Activated naive CD4-positive, alpha-beta T cell treated with Interleukin-2 at 50 U/mL for 16 hours (primary cell): ENCODE results near the gene UVRAG.
"Not testable (repeated sequence)": the region's sequence is repeated elsewhere in the genome, so short reads cannot be mapped to it uniquely, and the experiment has no call there.

Experiments
- DNase-seq: peaks from one replicate; pipeline ENCODE4 v3.0.0-alpha.2; 2020

Gene UVRAG

GRCh38 chr11:76077575-76078150, 262.7 kb downstream of the UVRAG start:
- no peak for DNase-seq

GRCh38 chr11:76081084-76081483, 266.1 kb downstream of the UVRAG start:
- DNase-seq, result not testable (repeated sequence)

DNA sequence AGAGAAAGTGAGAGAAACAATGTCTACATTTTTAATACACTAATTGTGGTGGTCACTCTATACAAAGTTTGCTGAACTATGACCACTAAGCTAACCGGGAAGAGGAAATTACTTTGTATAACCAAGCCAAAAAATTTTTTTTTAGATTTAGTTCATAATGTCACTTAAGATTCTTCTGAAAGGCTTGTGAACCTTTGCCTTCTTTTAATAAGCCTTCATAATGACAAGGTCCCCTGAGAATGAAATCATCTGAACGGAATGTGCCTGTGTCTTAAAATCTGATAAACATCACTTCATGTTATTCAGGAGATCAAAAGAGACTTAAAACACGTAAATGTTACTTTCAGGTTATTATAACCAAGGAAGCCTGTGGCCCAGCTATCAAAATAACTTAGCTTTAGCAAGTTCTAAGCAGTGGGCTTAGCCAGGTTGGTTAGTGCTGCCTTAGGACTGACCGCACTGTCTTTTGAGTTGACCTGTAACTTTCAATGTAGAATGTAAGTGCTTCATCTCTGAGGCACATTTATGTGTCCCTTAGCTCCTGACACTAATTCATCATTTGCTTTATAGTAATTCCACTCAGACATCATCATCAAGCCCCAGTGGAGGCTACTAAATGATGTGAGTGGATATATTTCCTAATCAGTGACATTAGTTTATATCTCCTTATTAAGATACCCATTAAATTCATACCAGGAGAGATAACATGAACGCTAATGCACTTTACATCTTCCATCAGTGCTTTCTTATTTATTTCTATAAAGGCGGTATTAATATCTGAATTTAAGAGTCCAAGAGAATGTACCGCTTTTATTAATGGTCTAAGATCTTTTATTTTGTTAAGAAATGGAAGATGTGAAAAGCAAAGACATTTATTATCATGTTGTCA, 268.8 kb downstream of the UVRAG start:
- DNase-seq, result no peak

DNA sequence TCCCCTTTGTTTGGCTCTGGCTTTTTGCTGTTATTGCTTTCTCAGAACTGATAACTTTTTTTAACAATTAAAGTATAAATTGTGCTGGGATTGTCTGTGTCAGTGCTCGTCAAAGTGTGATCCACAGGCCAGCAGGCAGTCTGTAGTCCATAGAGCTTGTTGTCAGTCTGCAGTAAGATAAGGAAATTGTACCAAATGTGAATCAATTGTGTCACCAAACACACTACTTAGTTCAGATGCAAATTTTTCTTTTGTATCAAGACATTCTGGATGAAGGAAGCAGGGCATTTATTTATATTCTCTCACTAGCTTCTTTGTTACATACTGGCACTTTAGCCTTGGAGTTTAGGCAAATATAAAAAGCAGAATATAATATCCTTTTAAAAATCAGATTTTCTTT, 270.3 kb downstream of the UVRAG start:
- no peak for DNase-seq

DNA sequence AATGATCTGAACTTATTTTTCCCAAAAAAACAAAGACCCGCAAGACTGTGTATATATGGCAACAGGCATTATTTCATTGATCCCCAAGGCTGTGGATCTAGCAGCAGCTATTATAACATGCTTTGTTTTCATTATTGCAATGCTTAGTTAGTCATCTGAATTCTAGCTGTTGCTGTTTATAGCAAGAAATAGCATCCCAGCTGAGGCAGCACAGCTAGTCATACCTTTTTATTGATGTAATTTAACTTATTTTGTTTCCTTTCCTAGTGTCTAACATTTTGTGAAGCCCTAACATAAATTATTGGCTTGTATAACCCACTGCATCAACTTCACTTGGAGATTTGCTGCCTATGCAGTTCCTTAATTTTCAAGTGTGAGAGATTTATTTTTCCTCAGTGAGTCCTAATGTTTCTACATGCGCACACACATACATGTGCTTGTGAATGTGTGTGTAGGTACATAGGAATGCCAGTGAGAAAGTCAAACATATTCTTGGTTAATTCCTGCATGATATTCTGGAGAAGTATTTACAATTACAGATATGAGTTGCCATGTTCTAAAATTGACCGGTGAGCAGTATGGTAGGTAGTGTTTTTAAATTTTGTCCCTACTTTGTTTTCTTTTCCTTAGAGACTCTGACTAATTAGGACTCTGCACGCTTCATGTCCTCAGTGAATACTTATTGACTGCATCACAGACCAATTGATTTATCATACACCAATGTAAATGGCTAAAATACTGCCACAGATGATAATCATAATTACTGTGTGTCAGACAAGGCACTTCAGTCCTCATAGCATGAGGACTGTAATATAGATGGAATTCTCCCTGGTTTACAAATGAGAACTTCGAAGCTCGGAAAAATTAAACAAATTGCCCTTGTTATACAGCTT, 272.0 kb downstream of the UVRAG start:
- DNase-seq, result no peak

DNA sequence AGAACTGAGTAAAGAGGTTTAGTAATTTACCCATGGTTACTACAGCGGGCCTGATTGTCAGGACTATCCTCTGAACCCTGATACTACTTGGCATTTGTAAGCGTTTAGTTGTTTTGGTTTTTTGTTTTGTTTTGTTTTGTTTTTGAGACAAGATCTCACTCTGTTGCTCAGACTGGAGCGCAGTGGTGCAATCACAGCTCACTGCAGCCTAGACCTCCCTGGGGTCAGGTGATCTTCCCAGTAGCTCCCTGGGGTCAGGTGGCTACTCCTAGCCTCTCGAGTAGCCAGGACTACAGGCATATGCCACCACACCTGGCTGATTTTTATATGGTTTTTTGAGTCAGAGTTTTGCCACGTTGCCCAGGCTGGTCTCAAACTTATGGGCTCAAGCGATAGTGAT, 272.7 kb downstream of the UVRAG start:
- no peak for DNase-seq

- DNase-seq, result no peak
These were observed 273.5 kb downstream of the UVRAG start for GRCh38 chr11:76088511-76088910.

DNA sequence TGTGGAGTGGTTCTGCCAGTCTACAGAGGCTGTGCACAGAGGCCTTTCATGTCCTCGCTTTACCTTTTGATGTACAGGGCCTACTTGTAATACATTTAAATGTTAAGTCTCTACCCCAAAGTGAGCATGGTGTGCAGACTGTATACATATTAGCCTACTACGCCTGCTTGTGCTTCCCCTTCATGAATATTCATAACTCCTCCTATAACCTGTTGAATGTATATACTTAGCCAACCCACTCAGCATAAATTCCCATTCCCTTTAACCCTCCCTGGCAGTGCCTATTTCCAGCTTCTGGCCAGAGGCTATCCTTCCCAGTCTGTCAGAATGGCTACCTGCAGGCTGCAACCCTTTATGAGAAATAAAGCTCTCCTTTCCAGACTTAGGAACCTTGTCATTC, 275.2 kb downstream of the UVRAG start:
- no peak for DNase-seq

GRCh38 chr11:76090821-76091220, 275.8 kb downstream of the UVRAG start:
- no peak for DNase-seq

GRCh38 chr11:76094740-76095139, 279.7 kb downstream of the UVRAG start:
- DNase-seq, result no peak

- DNase-seq, result no peak
These were observed 280.9 kb downstream of the UVRAG start for GRCh38 chr11:76095891-76096290.

DNA sequence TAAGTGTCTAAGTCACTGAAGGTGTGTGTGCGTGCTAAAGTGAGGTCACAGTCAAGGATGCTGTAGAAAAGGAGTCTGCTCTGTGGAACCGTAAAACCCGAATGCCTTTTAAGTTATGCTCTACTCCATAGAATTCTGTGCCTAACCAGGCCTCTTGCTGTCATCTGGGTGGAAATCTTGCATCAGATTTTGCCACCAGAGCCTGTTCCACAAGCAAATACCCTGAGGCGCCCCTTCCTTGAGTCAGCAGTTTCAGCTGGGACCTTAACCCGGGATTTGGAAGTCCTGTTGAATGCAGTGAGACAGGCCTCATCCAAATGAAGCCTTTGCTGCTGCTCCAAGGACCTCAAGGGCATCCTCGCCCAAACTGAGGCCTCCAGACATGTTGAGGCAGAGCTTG, 281.5 kb downstream of the UVRAG start:
- no peak for DNase-seq

DNA sequence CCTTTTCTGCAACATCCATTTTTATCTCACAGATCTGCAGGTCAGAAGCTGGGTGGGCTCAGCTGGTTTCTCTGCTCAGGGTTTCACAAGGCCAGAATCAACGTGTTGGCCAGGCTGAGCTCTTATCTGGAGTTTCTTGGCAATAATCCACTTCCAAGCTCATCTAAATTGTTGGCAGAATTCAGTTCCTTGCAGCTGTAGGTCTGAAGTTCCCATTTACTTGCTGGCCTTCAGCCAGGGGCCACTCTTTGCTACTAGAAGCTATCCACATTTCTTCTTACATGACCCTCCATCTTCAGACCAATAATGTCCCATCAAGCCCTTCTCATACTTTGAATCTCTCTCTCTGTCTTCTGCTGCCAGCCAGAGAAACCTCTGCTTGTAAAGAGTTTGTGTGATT, 287.8 kb downstream of the UVRAG start:
- DNase-seq, result no peak

DNA sequence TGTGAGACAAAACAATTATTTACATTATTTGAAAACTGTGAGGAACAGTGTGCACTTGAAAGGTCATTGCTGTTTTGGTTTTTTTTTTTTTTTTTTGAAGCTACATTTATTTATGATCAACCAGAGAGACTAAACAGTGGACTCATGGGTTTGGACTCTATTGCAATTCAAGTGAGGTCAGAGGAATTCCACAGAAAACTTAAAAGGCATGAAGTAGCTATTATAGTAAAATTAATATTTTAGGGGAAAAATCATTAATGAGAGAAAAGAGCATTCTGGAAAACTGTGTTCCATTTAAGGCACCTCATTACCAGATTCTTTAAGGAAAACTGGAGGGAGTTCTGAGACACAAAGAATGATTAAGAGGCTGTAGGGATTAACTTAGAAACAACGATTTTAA, 288.4 kb downstream of the UVRAG start:
- DNase-seq, result no peak

GRCh38 chr11:76104285-76104684, 289.3 kb downstream of the UVRAG start:
- DNase-seq, result no peak

GRCh38 chr11:76105637-76106036, 290.6 kb downstream of the UVRAG start:
- no peak for DNase-seq

- DNase-seq, result no peak
These were observed 293.0 kb downstream of the UVRAG start for GRCh38 chr11:76107971-76108370.

DNA sequence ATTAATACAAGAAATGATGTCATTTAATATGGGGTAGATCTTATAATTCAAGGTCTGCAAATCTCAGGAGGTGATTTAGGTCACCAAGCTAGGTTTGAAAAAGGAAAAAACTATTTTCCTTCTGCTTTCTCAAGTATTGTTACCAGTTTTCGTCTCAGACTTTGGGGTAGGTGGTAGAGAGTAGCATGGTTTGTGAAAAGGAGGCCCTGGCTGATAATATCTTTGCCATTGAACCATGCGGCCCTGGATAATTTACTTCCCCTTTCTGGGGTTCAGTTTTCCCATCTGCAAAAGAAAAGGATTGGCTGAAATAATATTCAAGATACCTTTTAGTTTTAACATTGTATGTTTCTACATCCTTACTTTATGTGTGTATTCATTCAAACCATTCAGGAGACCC, 299.2 kb downstream of the UVRAG start:
- DNase-seq, result no peak

DNA sequence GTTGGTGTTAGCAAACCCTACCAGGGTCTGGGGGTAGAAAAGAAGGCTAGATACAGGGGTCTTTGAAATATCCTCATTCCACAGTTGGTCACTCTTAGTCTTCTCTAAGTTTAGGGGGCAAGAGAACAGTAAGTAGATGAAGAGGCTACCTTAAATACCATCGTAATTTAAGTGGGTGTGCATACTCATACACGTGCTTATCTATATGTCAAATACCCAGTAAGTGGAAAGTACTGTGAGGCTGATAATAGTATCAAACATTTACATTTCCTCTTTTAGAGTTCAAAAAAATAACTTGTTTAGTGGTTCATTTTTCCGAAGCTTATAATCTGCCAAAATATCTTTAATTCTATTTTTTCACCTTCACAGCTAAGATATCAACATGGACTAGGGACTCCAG, 300.5 kb downstream of the UVRAG start:
- no peak for DNase-seq

- no peak for DNase-seq
These were observed 304.0 kb downstream of the UVRAG start for GRCh38 chr11:76119032-76119431.

- DNase-seq, result no peak
These were observed 304.8 kb downstream of the UVRAG start for GRCh38 chr11:76119779-76120178.

DNA sequence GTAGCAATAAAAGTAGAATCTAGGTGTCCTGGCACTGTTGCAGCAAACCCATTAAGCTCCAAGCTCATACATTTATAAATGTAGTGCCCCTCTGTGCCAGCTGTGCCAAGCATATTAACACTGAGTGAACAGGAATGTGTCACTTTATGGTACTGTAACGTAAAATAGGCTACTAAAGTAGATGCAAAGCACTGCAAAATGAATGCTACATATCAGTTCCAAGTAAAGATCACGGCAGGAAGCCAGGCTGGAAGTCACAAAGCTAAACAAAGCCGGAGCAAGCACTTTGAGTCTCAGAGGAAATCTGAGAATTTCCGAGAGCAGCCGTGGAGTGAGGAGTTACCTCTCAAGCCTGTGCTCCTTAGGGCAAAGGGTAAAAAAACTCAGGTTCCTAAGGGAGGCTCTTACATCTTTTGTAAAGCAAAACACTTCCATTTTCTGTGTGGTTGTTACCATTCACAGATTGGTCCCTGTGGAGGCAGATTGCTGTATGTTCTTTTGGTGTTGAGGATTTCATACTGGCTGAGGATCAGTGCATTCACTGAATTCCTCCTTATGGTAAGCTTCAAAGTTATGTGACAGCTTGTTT, 305.6 kb downstream of the UVRAG start:
- no peak for DNase-seq

DNA sequence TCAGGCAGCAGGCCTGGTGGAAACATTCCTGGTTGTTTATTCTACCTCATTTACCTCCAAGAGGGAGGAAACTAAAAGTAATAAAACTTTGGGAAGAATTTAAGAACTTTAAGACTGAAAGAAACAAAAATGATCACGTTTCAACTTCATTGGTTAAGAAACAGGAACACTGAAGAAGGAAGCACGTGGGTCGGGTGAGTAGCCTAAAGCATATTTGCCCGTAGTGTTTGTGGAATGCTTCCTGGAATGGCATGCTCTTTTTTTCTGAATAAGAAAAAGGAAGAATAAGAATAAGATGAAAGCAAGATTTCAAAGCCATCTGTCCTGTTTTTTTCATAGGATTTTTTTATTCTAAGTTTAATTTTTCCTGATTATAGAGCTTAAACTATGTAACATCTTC, 308.2 kb downstream of the UVRAG start:
- no peak for DNase-seq
